Activated CD8-positive, alpha-beta T cell treated with anti-CD3 and anti-CD28 coated beads, Interleukin-2, amount 10 ng/mL, durations not matched to agents 7 days and 5 days (primary cell): ENCODE results near the gene NELFB. TPM values are rescaled to one million over a fixed set of nuclear protein-coding genes. Genes with fewer than 3 reads are reported as not detected.
A peak's percentile ranks its signal among the peaks of the same experiment; 100 is the strongest.

Experiments used
- ATAC-seq: fragments of 150-1000 bp; cut with Tn5 transposase; one replicate; pipeline ENCODE4 v1.10.0; 2021; ENCODE audit warnings: moderate library complexity
- CTCF ChIA-PET: fragments of 350-600 bp; sonication (Branson Sonifier 250); formaldehyde crosslinking; loops from one replicate; lab custom pipeline; 2021; ENCODE audit warnings: antibody characterized with exemption; lab: Charles Lee
- POLR2A ChIA-PET: fragments of 350-600 bp; sonication (Branson Sonifier 250); formaldehyde crosslinking; loops from one replicate; lab custom pipeline; 2021; ENCODE audit warnings: antibody characterized with exemption; lab: Charles Lee
- DNase-seq: peaks from one replicate; pipeline ENCODE4 v3.0.0-alpha.2; 2020
- H3K27ac Mint-ChIP-seq: one replicate; pipeline ENCODE4 v1.8.0; 2021; ENCODE audit warnings: mild to moderate bottlenecking, mixed read lengths
- H3K27me3 Mint-ChIP-seq: one replicate; pipeline ENCODE4 v1.8.0; 2021; ENCODE audit warnings: low read depth, mixed read lengths
- H3K36me3 Mint-ChIP-seq: one replicate; pipeline ENCODE4 v1.8.0; 2021; ENCODE audit warnings: low read depth, mixed read lengths
- H3K4me1 Mint-ChIP-seq: one replicate; pipeline ENCODE4 v1.8.0; 2021; ENCODE audit warnings: low read depth, mixed read lengths
- H3K4me3 Mint-ChIP-seq: one replicate; pipeline ENCODE4 v1.8.0; 2021; ENCODE audit warnings: mild to moderate bottlenecking, mixed read lengths
- H3K9me3 Mint-ChIP-seq: one replicate; pipeline ENCODE4 v1.8.0; 2022; ENCODE audit warnings: mixed read lengths; ENCODE audit not compliant: insufficient read depth
- total RNA-seq, 2 experiments: library from RNA; stranded (reverse); gene quantifications; one replicate each; pipeline ENCODE4 v1.2.3, GENCODE V29; 2021

Gene NELFB
- total RNA-seq, 2 experiments from 2014 or later: 68.6 to 68.8 TPM

DNA sequence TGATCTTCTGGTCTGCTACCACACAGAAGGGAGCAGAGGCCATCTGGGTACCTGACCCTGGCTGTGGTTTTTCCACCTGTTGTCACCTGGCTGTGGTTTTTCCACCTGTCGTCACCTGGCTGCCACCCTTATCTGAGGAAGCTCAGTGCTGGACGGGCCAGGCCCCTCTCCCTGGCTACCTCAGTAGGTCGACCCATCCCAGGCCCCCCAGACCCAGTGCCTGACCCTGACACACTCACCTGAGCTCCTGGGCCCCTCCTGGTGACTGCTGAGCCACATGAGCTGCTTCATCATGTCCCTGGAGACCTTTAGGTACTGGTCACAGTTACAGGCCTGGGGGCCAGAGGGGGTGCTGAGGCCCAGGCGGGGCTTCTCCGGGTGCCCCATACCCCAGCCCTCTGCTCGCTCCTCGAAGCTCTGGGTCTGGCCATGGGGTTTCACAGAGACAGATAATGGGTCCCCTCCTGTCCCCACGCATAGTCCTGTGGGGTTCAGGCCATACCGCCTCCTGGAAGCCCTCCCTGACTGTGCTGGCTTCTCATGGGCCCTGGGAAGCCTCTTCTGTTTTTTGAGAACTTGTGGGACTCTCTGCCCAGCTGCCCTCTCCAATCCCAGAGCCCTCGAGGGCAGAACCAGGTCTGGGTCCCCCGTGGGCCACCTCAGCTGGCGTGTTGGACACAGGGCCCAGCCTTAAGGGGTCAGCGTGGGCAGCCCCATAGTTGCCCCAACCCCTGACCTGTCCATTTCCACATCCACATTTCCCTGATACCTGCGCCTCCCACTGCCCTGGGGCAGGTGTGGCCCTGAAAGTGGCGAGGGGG, 54.5 kb downstream of the NELFB start:
- DNase-seq: no peak
- Mint-ChIP-seq H3K27me3 (no peaks in the 10 kb centered on the region), H3K27ac (no peak overlapping the region), H3K4me3 (no peak overlapping the region), H3K4me1 (peaks cover 22% of the 10 kb centered on the region), H3K9me3 (no peaks in the 10 kb centered on the region), H3K36me3 (no peaks in the 10 kb centered on the region)
- CTCF ChIA-PET: no interaction called here
- no peak for ATAC-seq
- POLR2A ChIA-PET: no interaction called here

- ChIA-PET POLR2A (no interaction called here), CTCF (no interaction called here)
- no peaks in the 10 kb centered on the region for H3K36me3 Mint-ChIP-seq
- no peaks in the 10 kb centered on the region for H3K27me3 Mint-ChIP-seq
- no peak overlapping the region for H3K27ac Mint-ChIP-seq
- H3K9me3 Mint-ChIP-seq: no peaks in the 10 kb centered on the region
- no peak overlapping the region for H3K4me3 Mint-ChIP-seq
- DNase-seq (peak; percentile 21), ATAC-seq (no peak)
- peaks cover 16% of the 10 kb centered on the region for H3K4me1 Mint-ChIP-seq
Measured at GRCh38 chr9:137310189-137311052, 55.3 kb downstream of the NELFB start.

GRCh38 chr9:137311171-137311985, 56.3 kb downstream of the NELFB start:
- Mint-ChIP-seq H3K36me3 (no peaks in the 10 kb centered on the region), H3K27me3 (no peaks in the 10 kb centered on the region)
- POLR2A ChIA-PET: interaction anchor here (0.5 kb wide), 1 partner anchor 9 kb away, joined by 3 read pairs; no protein-coding TSS in a partner anchor

GRCh38 chr9:137311986-137312851, 57.1 kb downstream of the NELFB start:
- DNase-seq (no peak), ATAC-seq (no peak)
- CTCF ChIA-PET: interaction anchor here (1.3 kb wide), 1 partner anchor 10 kb away, joined by 4 read pairs; the partner anchor contains the start of gene NRARP
- H3K27ac Mint-ChIP-seq: no peak overlapping the region
- H3K9me3 Mint-ChIP-seq: no peaks in the 10 kb centered on the region
- no peaks in the 10 kb centered on the region for H3K27me3 Mint-ChIP-seq
- peaks cover 7% of the 10 kb centered on the region for H3K4me1 Mint-ChIP-seq
- POLR2A ChIA-PET: interaction anchor here (1.6 kb wide), 1 partner anchor 10 kb away, joined by 8 read pairs; the partner anchor contains the start of gene NRARP
- no peak overlapping the region for H3K4me3 Mint-ChIP-seq
- no peaks in the 10 kb centered on the region for H3K36me3 Mint-ChIP-seq

More at GRCh38 chr9:137311171-137311985, 56.3 kb downstream of the NELFB start:
- Mint-ChIP-seq H3K4me1 (peaks cover 7% of the 10 kb centered on the region), H3K9me3 (no peaks in the 10 kb centered on the region), H3K27ac (no peak overlapping the region), H3K4me3 (no peak overlapping the region)
- DNase-seq (peak; percentile 31), ATAC-seq (no peak)
- CTCF ChIA-PET: no interaction called here

DNA sequence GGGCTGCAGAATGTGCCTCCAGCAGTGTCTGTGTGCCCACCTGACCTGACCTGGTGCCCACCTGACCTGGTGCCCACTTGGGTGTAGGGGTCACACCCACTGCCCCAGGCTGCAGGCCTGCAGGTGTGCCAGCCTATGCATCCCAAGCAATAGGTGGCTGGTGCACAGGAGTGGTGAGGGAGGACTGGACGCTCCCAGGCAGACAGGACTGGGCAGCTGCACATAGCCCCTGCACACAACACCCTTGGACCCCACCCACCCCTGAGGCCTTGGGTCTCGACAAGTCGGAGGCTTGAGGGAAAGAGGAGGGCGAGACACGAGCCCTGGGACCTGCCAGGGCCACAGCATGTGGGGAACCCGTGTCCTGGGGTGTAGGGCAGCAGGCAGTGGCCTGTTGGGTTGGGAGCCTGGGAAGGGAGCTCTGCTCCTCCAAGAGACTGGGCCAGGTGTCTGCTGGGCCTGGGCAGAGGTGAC, 57.8 kb downstream of the NELFB start:
- Mint-ChIP-seq H3K27me3 (no peaks in the 10 kb centered on the region), H3K4me1 (peaks cover 5% of the 10 kb centered on the region), H3K36me3 (no peaks in the 10 kb centered on the region), H3K9me3 (no peaks in the 10 kb centered on the region), H3K27ac (no peak overlapping the region), H3K4me3 (no peak overlapping the region)
- DNase-seq: no peak
- POLR2A ChIA-PET: interaction anchor here (1.6 kb wide), 1 partner anchor 10 kb away, joined by 8 read pairs; the partner anchor contains the start of gene NRARP
- CTCF ChIA-PET: interaction anchor here (1.3 kb wide), 1 partner anchor 11 kb away, joined by 4 read pairs; the partner anchor contains the start of gene NRARP
- no peak for ATAC-seq

GRCh38 chr9:137313326-137313936, 58.3 kb downstream of the NELFB start:
- no peak for DNase-seq
- Mint-ChIP-seq H3K4me1 (peaks cover 5% of the 10 kb centered on the region), H3K27me3 (no peaks in the 10 kb centered on the region), H3K36me3 (no peaks in the 10 kb centered on the region), H3K27ac (no peak overlapping the region), H3K9me3 (no peaks in the 10 kb centered on the region), H3K4me3 (no peak overlapping the region)
- POLR2A ChIA-PET: interaction anchor here (1.6 kb wide), 1 partner anchor 11 kb away, joined by 8 read pairs; the partner anchor contains the start of gene NRARP
- CTCF ChIA-PET: interaction anchor here (1.3 kb wide), 1 partner anchor 11 kb away, joined by 4 read pairs; the partner anchor contains the start of gene NRARP
- ATAC-seq: no peak

DNA sequence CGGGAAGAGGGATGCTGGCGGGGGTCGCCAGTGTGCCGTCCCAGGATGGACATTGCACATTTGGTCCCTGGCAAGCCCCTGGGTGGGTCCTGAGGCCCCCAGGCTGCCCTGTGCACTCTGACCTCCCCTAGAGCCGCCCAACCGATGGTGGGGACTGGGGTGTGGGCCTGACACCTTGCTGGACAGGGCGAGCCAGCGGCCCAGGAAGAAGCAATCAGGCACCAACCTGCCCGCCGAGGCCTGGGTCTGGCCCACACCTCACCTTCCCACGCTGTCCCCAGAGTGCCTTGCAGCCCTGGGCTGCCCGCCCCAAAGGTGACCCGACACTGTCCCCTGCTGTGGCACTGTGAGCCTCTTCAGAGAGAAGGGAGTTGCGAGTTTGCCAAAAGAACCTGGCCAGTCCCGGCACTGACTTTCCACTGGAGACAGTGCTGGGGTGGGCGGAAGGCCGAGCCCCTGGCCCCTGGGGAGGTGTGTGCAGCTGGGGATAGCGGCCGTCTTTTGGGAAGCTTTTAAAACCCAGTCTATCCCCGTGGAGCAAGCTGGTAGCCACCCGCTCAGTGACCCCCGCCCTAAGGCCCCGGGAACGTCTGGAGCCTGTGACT, 58.9 kb downstream of the NELFB start:
- no peak overlapping the region for H3K4me3 Mint-ChIP-seq
- no peak overlapping the region for H3K27ac Mint-ChIP-seq
- POLR2A ChIA-PET: interaction anchor here (1.6 kb wide), 1 partner anchor 11 kb away, joined by 8 read pairs; the partner anchor contains the start of gene NRARP
- no peak for ATAC-seq
- no peak for DNase-seq
- no peaks in the 10 kb centered on the region for H3K9me3 Mint-ChIP-seq
- CTCF ChIA-PET: no interaction called here
- H3K27me3 Mint-ChIP-seq: no peaks in the 10 kb centered on the region
- H3K4me1 Mint-ChIP-seq: peaks cover 7% of the 10 kb centered on the region
- no peaks in the 10 kb centered on the region for H3K36me3 Mint-ChIP-seq

DNA sequence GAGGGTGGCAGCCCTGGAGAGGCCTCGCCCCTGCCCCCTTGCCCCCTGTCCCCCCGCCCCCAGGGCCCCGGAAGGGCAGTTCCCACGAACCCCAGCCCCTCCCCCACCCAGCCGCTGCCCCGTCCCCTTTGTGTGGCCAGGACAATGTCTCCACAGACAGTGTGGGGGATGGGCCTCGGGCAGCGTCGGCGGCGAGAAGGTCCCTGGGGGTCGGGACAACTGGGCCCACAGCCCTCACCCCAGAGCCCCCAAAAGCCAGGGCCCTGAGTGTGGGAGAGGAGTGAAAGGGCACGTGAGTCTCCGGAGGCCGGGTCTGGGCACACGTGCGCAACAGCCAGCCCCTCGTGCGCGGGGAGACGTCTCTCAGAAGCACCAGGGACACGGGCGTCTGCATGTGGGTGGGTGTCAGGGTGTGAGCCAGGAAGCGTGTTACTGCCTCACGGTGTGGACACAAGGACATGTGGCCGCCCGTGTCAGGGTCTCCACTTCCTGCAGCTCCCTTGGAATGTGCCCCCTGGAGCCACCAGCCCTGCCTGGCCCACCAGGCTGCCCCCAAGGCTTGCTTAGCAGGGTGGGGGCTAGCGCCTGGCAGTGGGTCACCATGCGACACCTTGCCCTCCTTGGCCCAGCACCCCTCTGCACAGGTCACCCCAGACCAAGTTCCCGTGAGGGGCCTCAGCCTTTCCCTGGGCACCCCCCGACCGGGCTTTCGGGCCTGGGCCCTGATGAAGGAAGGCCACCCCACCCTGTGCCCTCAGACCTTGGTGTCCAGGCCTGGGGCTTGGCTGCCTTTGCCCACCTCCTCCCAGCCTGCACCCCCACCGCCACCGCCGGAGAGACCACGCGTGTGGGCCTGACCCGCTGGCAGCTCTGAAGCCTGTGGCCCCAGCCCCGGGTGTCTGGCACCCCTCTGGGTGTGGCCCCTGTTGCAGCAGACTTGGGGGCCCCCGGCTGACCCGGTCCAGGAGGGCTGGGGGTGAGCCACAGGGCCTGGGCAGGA, 59.7 kb downstream of the NELFB start:
- Mint-ChIP-seq H3K4me3 (no peak overlapping the region), H3K36me3 (no peaks in the 10 kb centered on the region), H3K27ac (no peak overlapping the region), H3K4me1 (peaks cover 11% of the 10 kb centered on the region), H3K9me3 (no peaks in the 10 kb centered on the region), H3K27me3 (no peaks in the 10 kb centered on the region)
- POLR2A ChIA-PET: no interaction called here
- DNase-seq: peak; percentile 20
- CTCF ChIA-PET: no interaction called here
- no peak for ATAC-seq

DNA sequence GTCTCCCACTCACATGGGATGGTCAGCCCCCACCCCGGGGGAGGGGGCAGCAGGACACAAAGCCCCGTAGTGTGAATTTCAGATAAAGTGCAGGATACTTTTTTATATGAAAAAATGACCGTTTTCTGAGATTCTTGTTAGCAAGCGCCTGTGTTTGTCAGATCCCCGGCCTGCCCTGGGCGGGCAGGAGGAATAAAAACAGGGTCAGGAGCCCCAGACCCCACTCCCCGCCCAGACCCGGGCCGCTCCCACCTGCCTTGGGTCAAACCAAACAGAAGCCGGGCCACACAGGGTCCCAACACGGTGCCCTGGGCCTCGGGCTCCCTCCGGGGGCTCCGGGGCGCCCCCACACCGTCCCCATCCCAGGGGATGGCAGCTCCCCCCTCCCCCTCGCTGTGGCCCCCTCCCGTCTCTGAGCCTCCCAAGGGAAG, 60.5 kb downstream of the NELFB start:
- no peaks in the 10 kb centered on the region for H3K27me3 Mint-ChIP-seq
- no peaks in the 10 kb centered on the region for H3K9me3 Mint-ChIP-seq
- no peak for ATAC-seq
- H3K27ac Mint-ChIP-seq: no peak overlapping the region
- no peak for DNase-seq
- H3K36me3 Mint-ChIP-seq: no peaks in the 10 kb centered on the region
- no peak overlapping the region for H3K4me3 Mint-ChIP-seq
- ChIA-PET POLR2A (interaction anchor here (0.9 kb wide), 1 partner anchor 72 kb away, joined by 3 read pairs; no protein-coding TSS in a partner anchor), CTCF (no interaction called here)
- peaks cover 16% of the 10 kb centered on the region for H3K4me1 Mint-ChIP-seq
